ENCODE measurements around the gene TUBB. TPM values are rescaled to one million over a fixed set of nuclear protein-coding genes. Genes with fewer than 3 reads are reported as not detected.

The TUBB gene
- total RNA-seq, 6 experiments from 2014 or later: 1,052 to 1,712 (median 1,589) TPM

- peaks cover 2% of the 10 kb centered on the region; the same call in 1 of the 2 replicates for H3K27me3 Mint-ChIP-seq (ENCODE audit: insufficient read depth)
- no peaks in the 10 kb centered on the region for H3K9me3 Mint-ChIP-seq
- no peak overlapping the region for H3K4me3 Mint-ChIP-seq
- no peak overlapping the region for H3K27ac Mint-ChIP-seq
- peaks cover 39% of the 10 kb centered on the region for H3K36me3 Mint-ChIP-seq (ENCODE audit: low read depth)
- TF ChIP-seq, protein P1, sequence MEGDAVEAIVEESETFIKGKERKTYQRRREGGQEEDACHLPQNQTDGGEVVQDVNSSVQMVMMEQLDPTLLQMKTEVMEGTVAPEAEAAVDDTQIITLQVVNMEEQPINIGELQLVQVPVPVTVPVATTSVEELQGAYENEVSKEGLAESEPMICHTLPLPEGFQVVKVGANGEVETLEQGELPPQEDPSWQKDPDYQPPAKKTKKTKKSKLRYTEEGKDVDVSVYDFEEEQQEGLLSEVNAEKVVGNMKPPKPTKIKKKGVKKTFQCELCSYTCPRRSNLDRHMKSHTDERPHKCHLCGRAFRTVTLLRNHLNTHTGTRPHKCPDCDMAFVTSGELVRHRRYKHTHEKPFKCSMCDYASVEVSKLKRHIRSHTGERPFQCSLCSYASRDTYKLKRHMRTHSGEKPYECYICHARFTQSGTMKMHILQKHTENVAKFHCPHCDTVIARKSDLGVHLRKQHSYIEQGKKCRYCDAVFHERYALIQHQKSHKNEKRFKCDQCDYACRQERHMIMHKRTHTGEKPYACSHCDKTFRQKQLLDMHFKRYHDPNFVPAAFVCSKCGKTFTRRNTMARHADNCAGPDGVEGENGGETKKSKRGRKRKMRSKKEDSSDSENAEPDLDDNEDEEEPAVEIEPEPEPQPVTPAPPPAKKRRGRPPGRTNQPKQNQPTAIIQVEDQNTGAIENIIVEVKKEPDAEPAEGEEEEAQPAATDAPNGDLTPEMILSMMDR (IDR thresholded peaks at IDR 0.05): no peak
- no peak for DNase-seq
- H3K4me1 Mint-ChIP-seq (ENCODE audit: low read depth): no peaks in the 10 kb centered on the region
Measured at GRCh38 chr6:30709101-30709868, 10.9 kb upstream of the TUBB start.

- Mint-ChIP-seq H3K36me3 (ENCODE audit: low read depth) (peaks cover 46% of the 10 kb centered on the region), H3K27ac (no peak overlapping the region), H3K27me3 (ENCODE audit: insufficient read depth) (peaks cover 2% of the 10 kb centered on the region; the same call in 1 of the 2 replicates), H3K9me3 (no peaks in the 10 kb centered on the region), H3K4me3 (no peak overlapping the region), H3K4me1 (ENCODE audit: low read depth) (peaks cover 14% of the 10 kb centered on the region)
- TF ChIP-seq, protein P1 (IDR thresholded peaks at IDR 0.05): no peak
- no peak for DNase-seq
Measured at GRCh38 chr6:30711758-30712380, 8.3 kb upstream of the TUBB start.

DNA sequence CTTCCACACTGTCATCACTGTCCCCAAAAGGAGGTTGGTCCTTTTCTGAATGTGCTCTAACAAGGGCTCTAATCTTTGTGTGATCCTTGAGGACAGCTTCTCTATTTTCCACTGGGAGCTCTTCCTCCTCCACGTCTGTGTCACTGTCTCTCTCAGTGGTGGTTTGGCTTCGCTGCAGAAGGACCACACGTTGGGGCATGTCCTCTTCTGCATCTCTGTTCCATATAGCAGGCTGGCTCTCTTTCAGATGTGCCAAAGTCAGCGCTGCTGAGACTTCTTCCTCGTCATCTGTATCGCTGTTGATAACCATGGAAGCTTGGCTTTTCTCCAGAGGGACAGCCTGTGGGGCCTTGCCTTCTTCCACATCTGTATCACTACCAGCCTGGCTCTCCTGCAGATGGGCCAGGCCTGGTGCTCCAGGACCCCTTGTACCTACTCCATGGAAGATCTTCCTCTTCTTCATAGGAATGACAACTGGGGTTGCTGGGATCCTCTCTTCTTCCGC lies 7.7 kb upstream of the TUBB start:
- Mint-ChIP-seq H3K4me1 (ENCODE audit: low read depth) (peaks cover 20% of the 10 kb centered on the region), H3K27me3 (ENCODE audit: insufficient read depth) (peaks cover 2% of the 10 kb centered on the region; the same call in 1 of the 2 replicates), H3K36me3 (ENCODE audit: low read depth) (peaks cover 47% of the 10 kb centered on the region), H3K27ac (peak overlapping the region; percentile 6; the same call in 1 of the 2 replicates), H3K4me3 (no peak overlapping the region), H3K9me3 (no peaks in the 10 kb centered on the region)
- TF ChIP-seq, protein P1 (IDR thresholded peaks at IDR 0.05): no peak
- no peak for DNase-seq

- peaks cover 32% of the 10 kb centered on the region for H3K4me1 Mint-ChIP-seq (ENCODE audit: low read depth)
- H3K4me3 Mint-ChIP-seq: no peak overlapping the region
- peaks cover 4% of the 10 kb centered on the region; the same call in 1 of the 2 replicates for H3K27me3 Mint-ChIP-seq (ENCODE audit: insufficient read depth)
- TF ChIP-seq, protein P1 (IDR thresholded peaks at IDR 0.05): no peak
- H3K9me3 Mint-ChIP-seq: no peaks in the 10 kb centered on the region
- no peak overlapping the region for H3K27ac Mint-ChIP-seq
- DNase-seq: no peak
- H3K36me3 Mint-ChIP-seq (ENCODE audit: low read depth): peaks cover 50% of the 10 kb centered on the region
Measured at GRCh38 chr6:30714263-30714662, 5.9 kb upstream of the TUBB start.

GRCh38 chr6:30716879-30717128 lies 3.3 kb upstream of the TUBB start:
- peak overlapping the region; percentile 99 for H3K4me3 Mint-ChIP-seq
- H3K4me1 Mint-ChIP-seq (ENCODE audit: low read depth): peaks cover 36% of the 10 kb centered on the region
- H3K27ac Mint-ChIP-seq: peak overlapping the region; percentile 100
- DNase-seq: no peak
- no peaks in the 10 kb centered on the region for H3K9me3 Mint-ChIP-seq
- TF ChIP-seq, protein P1 (IDR thresholded peaks at IDR 0.05): no peak
- H3K27me3 Mint-ChIP-seq (ENCODE audit: insufficient read depth): peaks cover 2% of the 10 kb centered on the region
- peaks cover 62% of the 10 kb centered on the region for H3K36me3 Mint-ChIP-seq (ENCODE audit: low read depth)

Measured in HFFc6 (cell line).